ENCODE measurements around the gene KCNQ2.

KCNQ2 gene

GRCh38 chr20:63458170-63459069 is 14.0 kb downstream of the KCNQ2 start:
- DNase-seq (ENCODE audit: low read depth in 1 of 2, low spot score in 1 of 2), result no peak
- Histone ChIP-seq H3K27me3 (ENCODE audit: insufficient read depth, poor library complexity, severe bottlenecking) (peaks cover 27% of the 10 kb centered on the region), H3K4me3 (replicated peaks; ENCODE audit: insufficient read depth, low read length) (no peak overlapping the region), H3K27ac (replicated peaks) (no peak overlapping the region)
- no peak for TF ChIP-seq REST (IDR thresholded peaks at IDR 0.05; ENCODE audit: insufficient replicate concordance, low read depth)
- no peak for TF ChIP-seq CTCF (IDR thresholded peaks at IDR 0.05; ENCODE audit: insufficient read depth, low read length)
- TF ChIP-seq GABPA (IDR thresholded peaks at IDR 0.05; ENCODE audit: low read depth), result no peak
- no peak for TF ChIP-seq SPI1 (IDR thresholded peaks at IDR 0.05; ENCODE audit: borderline replicate concordance, low read depth)
- no peak for TF ChIP-seq POLR2AphosphoS5 (IDR thresholded peaks at IDR 0.05; ENCODE audit: low read depth)

GRCh38 chr20:63457737-63458136 is 14.7 kb downstream of the KCNQ2 start:
- TF ChIP-seq REST (IDR thresholded peaks at IDR 0.05; ENCODE audit: insufficient replicate concordance, low read depth) (peak; percentile 63), GABPA (IDR thresholded peaks at IDR 0.05; ENCODE audit: low read depth) (no peak)
- DNase-seq (ENCODE audit: low read depth in 1 of 2, low spot score in 1 of 2), result peak in 1 of 2 experiments; percentile 53
- H3K27me3 ChIP-seq (ENCODE audit: insufficient read depth, poor library complexity, severe bottlenecking), result peaks cover 33% of the 10 kb centered on the region
- no peak overlapping the region for H3K27ac ChIP-seq (replicated peaks)
- no peak overlapping the region for H3K4me3 ChIP-seq (replicated peaks; ENCODE audit: insufficient read depth, low read length)

GRCh38 chr20:63456429-63457284 is 15.8 kb downstream of the KCNQ2 start:
- no peak overlapping the region for H3K4me3 ChIP-seq (replicated peaks; ENCODE audit: insufficient read depth, low read length)

More at GRCh38 chr20:63456429-63457284, 15.8 kb downstream of the KCNQ2 start:
- no peak overlapping the region for H3K27ac ChIP-seq (replicated peaks)
- no peak for DNase-seq (ENCODE audit: low read depth in 1 of 2, low spot score in 1 of 2)
- TF ChIP-seq SPI1 (IDR thresholded peaks at IDR 0.05; ENCODE audit: borderline replicate concordance, low read depth) (no peak), GABPA (IDR thresholded peaks at IDR 0.05; ENCODE audit: low read depth) (no peak), CTCF (IDR thresholded peaks at IDR 0.05; ENCODE audit: insufficient read depth, low read length) (no peak), POLR2AphosphoS5 (IDR thresholded peaks at IDR 0.05; ENCODE audit: low read depth) (no peak), REST (IDR thresholded peaks at IDR 0.05; ENCODE audit: insufficient replicate concordance, low read depth) (no peak)
- peaks cover 38% of the 10 kb centered on the region for H3K27me3 ChIP-seq (ENCODE audit: insufficient read depth, poor library complexity, severe bottlenecking)

Data from HL-60 (cell line).